COR-L47 (cell line): ENCODE results near the gene C16orf87.

ENCODE experiments used
- DNase-seq: peaks from one replicate; lab custom pipeline; 2025; lab: John Stamatoyannopoulos, UW

C16orf87 gene

DNA sequence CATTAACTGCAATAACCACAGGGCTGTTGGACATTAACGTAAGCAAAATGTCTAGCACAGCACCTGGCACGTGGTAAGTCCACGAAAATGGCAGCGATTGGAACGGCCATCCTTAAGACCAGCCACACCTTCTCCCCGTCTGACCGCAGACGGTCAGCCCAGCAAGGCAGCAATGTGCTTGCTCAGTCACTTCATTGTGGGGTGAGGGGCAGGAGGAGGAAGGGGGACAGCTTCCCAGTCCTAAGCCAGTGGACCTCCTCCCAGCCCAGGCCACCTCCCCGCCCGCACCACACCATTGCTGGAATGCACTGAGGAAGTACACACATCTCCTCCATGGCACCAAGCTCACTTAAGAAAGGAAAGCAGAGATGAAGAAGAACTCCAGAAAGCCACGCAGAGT, 74.2 kb downstream of the C16orf87 start:
- no peak for DNase-seq

- no peak for DNase-seq
Measured at GRCh38 chr16:46753015-46753414, 78.0 kb downstream of the C16orf87 start.

DNA sequence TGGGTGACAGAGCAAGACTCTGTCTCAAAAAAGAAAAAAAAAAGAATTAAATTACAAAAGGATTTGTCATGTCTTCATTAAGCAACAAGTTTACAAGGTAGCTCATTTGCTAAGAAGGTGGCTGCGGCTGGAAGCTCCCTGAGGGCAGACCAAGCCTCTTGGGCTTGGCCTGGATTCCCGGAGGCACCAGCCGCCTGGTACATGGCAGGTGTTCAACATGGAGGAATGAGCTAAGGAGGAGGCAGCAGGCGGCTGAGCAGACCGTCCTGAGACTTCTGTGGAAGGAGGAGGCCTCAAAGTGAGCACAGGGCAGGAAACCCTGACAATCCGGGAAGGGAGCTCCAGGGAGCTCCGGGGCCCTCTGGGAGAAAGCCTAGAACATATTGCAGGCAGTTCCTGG, 79.6 kb downstream of the C16orf87 start:
- no peak for DNase-seq

- DNase-seq = no peak
Measured at GRCh38 chr16:46748775-46749705, 81.9 kb downstream of the C16orf87 start.

DNA sequence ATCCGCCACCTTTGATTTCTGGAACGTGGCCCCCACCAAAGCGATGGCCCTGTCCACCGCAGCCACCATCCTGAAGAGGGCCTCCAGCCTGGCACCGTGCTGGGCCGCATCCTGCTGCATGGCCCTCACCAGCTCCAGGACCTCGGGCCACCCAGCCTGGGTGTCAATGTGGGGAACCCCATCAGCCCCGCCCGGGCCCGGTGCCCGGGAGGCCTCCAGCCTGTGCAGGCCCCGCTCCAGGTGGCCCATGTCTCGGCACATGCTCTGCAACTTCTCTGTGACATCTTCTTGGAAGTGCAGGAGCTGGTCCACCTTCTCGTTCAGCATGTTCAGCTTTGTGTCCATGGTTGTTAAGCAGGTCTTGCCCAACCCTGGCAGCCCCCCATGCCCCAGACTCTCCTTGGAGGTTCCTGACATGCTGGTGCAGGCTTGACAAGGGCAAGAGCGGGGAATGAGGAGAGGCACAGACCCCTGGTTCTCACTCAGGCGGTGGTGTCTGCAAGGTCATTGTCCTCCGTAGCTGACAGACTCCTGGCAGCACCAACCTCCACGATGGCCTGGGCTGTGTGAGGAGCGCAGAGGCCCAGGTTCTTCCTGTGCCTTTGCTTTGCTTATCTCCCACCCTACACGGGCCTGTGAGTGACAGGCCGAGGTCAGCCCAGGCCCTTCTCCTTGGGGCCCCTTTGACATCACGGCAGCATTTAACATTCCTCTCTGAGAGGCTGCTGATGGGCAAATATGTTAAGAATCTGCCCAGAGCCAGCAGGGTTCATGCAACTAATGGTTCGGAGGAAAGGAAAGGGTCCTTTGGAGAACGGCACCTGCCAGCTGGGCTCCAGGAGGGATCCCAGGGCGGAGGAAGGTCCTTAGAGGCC, 83.0 kb downstream of the C16orf87 start, which contains the start of gene MYLK3:
TSS of gene MYLK3 (minus strand) at position 568 of the 875 bp plus-strand sequence. CDS start at position 417, 151 bp downstream.
- no peak for DNase-seq

GRCh38 chr16:46746821-46747776, 83.9 kb downstream of the C16orf87 start:
- DNase-seq = no peak
